EL (cell line): ENCODE data around the gene PEX10.
A peak's percentile ranks its signal among the peaks of the same experiment; 100 is the strongest.

Source experiments
- DNase-seq: peaks from one replicate; pipeline ENCODE4 v3.0.0-alpha.2; 2016

The PEX10 gene

DNA sequence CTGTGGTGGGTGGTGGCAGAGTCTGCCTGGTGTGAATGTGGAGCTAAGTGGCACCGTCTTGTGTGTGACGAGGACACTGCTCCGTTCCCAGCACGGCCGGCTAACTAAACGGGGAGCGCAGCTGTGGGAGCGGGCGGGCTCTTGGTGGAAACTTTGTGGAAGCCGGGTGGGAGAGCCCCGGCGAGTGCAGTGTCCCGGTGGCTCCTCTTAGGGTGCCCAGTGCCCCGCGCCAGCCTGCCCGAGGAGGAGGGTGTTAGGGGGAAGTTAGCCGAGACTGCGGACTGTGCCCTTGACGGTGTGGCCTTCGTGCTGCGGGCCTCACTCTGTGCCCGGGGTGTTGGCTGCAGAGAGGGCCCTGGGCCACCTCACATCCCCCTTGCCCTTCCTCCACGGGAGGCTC, 9.9 kb downstream of the PEX10 start:
- no peak for DNase-seq

DNA sequence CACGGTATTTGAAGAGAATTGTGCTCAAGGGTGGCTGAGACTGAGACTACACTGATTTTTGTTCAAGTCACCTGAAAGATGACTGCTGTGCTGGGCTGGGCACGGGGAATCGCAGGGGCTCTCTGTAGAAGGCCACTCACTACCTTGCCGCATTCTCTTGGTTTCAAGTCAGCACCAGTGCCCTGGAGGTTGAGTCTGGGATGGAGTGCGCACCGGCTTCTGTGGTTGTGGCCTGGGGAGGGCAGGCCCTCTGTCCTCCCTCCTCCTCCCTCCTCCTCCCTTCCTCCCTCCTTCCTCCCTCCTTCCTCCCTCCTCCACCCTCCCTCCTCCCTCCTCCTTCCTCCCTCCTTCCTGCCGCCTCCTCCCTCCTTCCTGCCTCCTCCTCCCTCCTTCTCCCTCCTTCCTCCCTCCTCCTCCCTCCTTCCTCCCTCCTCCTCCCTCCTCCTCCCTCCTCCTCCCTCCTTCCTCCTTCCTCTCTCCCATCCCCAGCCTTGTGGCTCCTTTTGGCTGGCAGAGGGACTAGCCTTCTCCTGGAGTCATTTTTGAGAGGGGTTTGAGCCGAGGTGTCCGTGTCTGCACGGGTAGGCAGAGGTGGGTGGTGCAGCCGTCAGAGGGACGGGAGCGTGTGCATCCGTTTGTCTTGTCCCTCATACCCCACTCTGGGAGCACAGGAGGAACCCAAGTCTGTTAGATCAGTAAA, 11.3 kb downstream of the PEX10 start:
- no peak for DNase-seq

DNA sequence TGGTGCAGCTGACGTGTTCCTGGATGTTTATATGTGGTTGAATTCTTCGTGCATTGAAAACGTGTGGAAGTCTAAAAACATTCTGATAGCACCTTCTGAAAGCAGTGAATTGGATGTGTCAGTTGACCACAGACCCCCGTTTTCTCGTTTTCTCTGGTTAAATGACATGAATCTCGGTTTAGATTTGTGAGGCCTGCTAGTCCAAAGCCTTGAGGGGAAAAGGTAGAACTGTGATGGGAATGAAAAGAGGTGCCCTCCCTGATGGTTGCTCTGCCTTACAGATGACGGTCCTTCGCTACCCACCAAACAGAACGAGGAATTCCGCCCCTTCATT, 11.8 kb downstream of the PEX10 start:
- DNase-seq, result no peak

GRCh38 chr1:2399890-2400575, 12.3 kb downstream of the PEX10 start:
- DNase-seq, result no peak

GRCh38 chr1:2398871-2399270, 13.5 kb downstream of the PEX10 start:
- no peak for DNase-seq

GRCh38 chr1:2397007-2397679, 15.2 kb downstream of the PEX10 start:
- no peak for DNase-seq

- no peak for DNase-seq
Observed at GRCh38 chr1:2396476-2396875, 15.9 kb downstream of the PEX10 start.

- no peak for DNase-seq
Observed at GRCh38 chr1:2396059-2396458, 16.3 kb downstream of the PEX10 start.

- DNase-seq, result no peak
Observed at GRCh38 chr1:2395245-2395644, 17.1 kb downstream of the PEX10 start.

GRCh38 chr1:2394761-2395160, 17.6 kb downstream of the PEX10 start:
- no peak for DNase-seq

DNA sequence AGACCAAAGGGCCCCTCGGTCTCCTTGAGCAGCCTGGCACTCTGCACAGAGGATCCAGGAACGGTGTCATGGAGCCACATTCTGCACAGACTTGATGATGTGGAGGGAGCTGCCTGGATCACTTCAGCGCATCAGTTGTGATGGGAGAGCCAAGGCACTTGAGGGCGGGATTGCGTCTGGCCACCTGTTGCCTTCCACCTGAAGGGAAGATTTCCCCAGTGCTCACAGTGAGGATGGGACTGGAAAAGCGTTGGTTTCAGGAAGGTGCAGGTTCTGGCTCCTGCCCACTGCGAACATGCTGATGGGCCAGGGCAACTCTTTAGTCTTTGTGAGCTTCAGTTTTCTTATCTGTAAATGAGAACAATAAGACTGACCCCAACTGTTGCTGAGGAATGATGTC, 18.1 kb downstream of the PEX10 start:
- DNase-seq, result no peak

DNA sequence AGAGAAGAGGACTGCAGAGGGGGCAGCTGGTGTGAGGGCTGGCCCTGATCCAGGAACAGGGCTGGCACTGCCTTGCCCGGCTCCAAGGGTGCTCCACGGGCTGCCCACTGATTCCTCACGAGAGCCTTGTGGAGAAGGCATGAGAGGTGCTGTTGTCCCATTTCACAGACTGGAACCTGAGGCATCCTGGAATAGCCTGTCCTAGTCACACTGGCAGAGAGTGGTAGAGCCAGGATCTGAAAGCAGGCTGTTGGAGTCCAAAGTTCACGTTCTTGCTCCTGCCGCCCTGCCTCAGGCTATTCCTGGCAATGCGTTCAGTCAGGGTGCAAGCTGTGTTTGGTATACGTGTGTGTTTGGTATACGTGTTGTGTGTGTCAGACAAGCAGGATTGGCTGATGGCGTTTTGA, 18.9 kb downstream of the PEX10 start:
- no peak for DNase-seq

GRCh38 chr1:2392686-2393085, 19.7 kb downstream of the PEX10 start:
- DNase-seq, result no peak

- no peak for DNase-seq
Observed at GRCh38 chr1:2391931-2392509, 20.3 kb downstream of the PEX10 start.

DNA sequence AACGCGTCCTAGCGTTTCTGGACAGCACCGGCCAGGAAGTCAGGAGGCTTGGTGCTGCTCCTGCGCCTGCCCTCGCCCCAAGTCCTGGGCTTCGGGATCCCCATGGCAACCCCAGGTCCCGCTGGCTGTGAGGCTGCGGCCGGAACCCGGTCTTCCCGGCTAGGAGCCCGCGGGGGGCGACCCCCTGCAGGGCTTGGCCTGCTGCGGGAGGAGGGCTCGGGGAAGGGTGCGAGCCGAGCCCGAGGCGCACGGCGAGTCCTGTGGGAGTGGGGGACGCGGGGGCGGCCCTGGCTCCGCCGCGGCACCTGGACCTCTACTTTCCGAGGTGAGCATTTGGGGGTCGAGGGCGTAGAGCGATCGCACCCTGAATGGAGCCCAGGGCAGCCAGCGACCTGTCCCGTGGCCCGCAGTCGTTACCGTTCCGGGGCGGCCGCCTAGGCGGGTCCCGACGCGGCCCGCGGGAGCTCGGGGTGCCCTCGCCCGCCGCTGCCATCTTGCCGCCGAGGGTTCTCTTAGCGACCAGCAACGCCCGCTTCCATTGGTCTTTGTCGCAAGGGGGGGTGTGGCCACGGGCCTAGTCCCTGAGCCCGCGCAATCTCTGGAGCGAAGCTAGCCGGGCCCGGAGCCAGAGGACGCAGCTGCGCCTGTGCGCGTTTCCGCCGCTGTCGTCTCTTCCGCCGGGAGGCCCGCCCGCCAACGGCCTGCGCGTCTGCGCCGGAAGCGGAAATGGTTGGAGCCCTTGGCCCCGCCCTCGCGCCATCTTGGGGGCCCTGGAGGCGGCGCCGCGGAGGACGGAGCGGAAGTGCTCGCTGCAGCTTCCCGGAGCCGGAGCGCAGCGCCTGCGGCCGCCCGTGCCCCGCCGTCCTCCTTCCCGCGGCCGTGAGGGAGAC, 21.1 kb downstream of the PEX10 start, which contains the start of the genes MORN1 and RER1:
TSS of gene MORN1 (minus strand) at position 514 of the 890 bp plus-strand sequence. CDS start at position 493, 21 bp downstream.
TSS of gene RER1 (plus strand) at position 801 of the 890 bp plus-strand sequence. CDS start 3,950 bp downstream, outside the sequence.
- peak; percentile 99 for DNase-seq

DNA sequence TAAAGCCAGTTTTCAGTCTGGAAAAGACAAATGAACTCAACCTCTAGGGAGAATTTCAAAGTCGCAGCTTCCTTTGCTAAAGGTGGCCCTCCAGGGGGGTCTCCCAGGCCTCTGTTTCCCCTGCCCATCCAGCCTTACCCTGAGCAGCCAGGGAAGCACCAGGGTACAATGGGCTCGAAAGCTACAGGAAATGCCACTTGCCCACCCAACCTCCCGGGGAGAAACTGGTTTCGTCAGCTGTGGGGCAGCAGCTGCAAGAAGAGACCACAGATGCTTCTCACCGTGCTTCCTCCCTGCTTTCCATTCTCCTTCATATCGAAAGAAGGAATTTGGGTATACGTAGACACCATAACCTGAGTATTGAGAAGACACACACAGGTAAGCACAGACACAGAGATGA, 22.7 kb downstream of the PEX10 start:
- no peak for DNase-seq

GRCh38 chr1:2388004-2388913, 24.1 kb downstream of the PEX10 start:
- DNase-seq, result no peak

DNA sequence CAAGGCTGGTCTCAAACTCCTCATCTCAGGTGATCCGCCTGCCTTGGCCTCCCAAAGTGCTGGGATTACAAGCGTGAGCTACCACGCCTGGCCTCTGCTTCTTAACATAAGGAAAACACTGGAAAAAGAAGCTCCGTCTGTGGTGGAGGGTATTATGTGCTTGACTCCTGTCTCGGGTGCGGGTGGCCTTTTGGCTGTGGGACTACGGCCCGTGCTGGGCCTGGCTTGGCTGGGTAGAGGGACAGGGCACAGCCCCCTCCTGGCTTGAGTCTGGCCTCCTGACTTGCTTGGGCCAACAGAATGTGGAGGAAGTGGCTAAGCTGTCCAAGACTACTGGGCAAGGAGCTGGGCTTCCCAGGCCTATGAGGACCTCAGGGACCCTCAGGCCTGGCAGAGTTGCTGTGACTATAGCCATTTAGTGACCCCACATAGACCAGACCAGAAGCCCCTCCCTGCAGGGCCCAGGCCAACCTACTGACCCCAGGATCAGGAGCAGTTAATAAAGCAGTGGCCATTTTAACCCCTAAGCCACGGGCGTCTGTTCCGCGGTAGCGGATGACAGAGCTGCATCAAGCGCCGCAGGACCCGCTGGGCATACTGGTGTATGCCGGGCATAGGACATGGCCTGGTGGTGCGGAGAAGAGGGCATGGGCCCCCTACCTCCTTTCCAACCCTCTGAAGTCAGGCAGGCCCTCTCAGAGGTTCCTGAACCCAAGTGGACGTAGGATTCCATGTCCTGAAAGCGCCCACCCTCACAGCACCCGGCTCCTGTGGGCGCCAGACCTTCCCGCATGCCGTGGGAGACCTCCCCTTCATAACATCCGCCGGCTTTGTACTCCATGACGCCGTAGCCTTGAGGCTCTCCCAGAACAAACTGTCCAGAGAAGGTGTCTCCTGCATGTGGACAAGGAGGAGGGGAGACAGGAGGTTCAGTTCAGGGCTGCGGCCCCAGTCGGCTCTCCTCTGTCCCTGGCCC, 25.4 kb downstream of the PEX10 start:
- DNase-seq, result no peak

DNA sequence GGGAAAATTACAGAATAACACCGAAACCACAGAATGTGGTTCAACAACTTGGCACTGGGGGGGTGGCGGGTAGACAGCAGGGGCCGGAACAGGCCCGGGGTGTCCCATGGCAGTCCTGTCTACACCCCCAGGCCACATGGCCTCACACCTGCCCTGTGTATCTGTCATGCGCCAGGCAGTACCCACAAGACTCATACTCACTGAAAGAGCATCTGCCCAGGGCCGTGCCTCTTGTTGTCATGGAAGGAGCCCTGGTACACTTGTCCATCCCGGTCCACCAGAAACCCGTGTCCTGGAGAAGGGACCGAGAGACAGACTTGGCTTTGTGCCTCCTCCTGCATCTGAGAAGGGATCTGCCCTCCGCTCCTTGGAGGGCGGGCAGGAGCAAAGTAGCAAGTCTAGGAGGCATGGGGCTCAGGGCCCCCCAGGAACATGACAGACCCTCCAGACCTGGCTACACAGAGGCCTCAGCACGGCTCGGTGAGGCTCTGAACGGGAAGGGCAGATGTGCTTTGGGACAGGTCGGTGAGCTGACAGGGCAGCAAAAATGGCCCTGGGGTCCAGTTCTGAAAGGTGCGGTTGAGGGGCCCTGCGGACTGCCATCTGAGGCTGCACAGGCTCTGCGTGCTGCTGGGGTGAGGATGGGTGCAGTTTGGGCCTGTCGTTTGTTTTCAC, 26.6 kb downstream of the PEX10 start:
- no peak for DNase-seq
